Jurkat, Clone E6-1 (cell line): ENCODE results near the gene LRBA.

Experiments
- DNase-seq: peaks from one replicate; pipeline ENCODE4 v3.0.0-alpha.2; 2011; ENCODE audit warnings: low read depth, low spot score
- H3K4me3 ChIP-seq: 2 replicates; pipeline ENCODE4 v1.5.1; 2011; ENCODE audit warnings: mild to moderate bottlenecking, low read length, control low read depth, moderate library complexity

Gene LRBA

GRCh38 chr4:150259861-150260567 is 755.1 kb downstream of the LRBA start:
- DNase-seq = no peak
- no peak overlapping the region for H3K4me3 ChIP-seq

- no peak overlapping the region for H3K4me3 ChIP-seq
These were observed 756.5 kb downstream of the LRBA start for GRCh38 chr4:150258569-150258968.

DNA sequence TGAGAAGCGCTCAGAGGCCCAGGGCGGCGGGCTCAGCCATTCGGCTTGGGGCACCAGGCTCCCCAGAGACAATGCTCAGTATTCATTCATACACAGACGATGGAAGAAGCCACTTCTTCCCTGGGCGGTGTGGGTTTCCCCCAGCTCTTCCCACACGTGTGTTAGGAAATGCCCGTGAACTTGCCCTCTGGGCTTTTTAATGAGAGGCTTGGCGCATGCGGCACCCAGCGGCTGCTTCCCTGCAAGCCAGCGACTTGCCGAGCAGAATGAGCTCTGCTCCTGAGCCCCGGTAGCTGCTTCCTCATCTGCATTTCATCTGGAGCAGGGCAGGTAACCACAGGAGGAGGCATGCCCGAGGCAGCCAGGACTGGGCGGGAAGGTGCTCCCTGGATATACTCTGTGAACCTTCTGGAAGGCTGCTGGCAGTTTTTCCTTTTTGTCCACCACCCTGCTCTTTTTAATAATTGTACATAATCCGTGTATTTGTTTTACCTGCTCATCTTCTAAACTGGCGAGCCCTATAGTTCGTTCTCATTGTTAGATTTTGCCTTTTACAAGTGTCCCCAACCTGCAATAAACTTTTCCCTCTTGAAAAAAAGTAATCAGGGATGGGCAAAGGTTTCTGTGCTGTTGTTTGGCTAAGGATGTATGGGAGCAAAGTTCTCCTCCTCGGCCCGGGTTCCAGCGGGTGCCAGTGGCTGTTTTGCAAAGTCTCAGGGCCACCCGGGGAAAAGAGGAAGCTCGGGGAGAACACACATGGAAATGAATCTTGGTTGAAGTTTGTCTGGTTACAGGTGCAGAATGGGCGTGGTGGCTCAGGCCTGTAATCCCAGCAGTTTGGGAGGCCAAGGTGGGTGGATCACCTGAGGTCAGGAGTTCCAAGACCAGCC is 758.0 kb downstream of the LRBA start:
- no peak for DNase-seq
- no peak overlapping the region for H3K4me3 ChIP-seq

More at GRCh38 chr4:150258569-150258968, 756.5 kb downstream of the LRBA start:
- DNase-seq = no peak

DNA sequence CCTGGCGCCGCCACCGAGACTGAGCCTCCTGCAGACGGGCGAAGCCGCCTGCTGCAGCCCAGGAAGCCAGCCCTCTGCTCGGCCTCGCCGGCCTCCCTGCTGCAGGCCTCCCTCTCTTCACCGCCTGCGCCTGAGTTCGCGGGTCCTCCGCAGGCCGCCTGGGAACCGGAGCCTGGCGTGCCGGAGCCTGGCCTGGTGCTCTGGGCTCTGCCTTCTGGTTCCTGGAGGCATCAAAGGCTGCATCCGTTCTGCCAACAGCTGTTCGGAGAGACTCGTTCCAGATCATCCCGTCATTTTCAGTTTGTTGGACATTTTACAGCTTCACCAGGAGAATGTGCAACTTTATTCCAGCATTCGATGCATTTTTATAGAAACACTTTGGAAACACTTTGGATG is 758.9 kb downstream of the LRBA start:
- no peak for DNase-seq
- no peak overlapping the region for H3K4me3 ChIP-seq

GRCh38 chr4:150255610-150256224 is 759.4 kb downstream of the LRBA start:
- H3K4me3 ChIP-seq = no peak overlapping the region
- DNase-seq = no peak

GRCh38 chr4:150253965-150254630 is 761.0 kb downstream of the LRBA start:
- no peak for DNase-seq
- no peak overlapping the region for H3K4me3 ChIP-seq

- no peak overlapping the region for H3K4me3 ChIP-seq
- no peak for DNase-seq
These were observed 761.7 kb downstream of the LRBA start for GRCh38 chr4:150253416-150253815.

GRCh38 chr4:150252741-150253140 is 762.3 kb downstream of the LRBA start:
- no peak overlapping the region for H3K4me3 ChIP-seq
- no peak for DNase-seq

- no peak overlapping the region for H3K4me3 ChIP-seq
- DNase-seq = no peak
These were observed 762.8 kb downstream of the LRBA start for GRCh38 chr4:150252306-150252705.

GRCh38 chr4:150251752-150252190 is 763.3 kb downstream of the LRBA start:
- no peak overlapping the region for H3K4me3 ChIP-seq
- no peak for DNase-seq

GRCh38 chr4:150250998-150251651 is 764.0 kb downstream of the LRBA start:
- no peak overlapping the region for H3K4me3 ChIP-seq
- DNase-seq = no peak

- no peak for DNase-seq
- no peak overlapping the region for H3K4me3 ChIP-seq
These were observed 764.6 kb downstream of the LRBA start for GRCh38 chr4:150250293-150250997.

- H3K4me3 ChIP-seq = no peak overlapping the region
- DNase-seq = no peak
These were observed 766.9 kb downstream of the LRBA start for GRCh38 chr4:150248181-150248580.

DNA sequence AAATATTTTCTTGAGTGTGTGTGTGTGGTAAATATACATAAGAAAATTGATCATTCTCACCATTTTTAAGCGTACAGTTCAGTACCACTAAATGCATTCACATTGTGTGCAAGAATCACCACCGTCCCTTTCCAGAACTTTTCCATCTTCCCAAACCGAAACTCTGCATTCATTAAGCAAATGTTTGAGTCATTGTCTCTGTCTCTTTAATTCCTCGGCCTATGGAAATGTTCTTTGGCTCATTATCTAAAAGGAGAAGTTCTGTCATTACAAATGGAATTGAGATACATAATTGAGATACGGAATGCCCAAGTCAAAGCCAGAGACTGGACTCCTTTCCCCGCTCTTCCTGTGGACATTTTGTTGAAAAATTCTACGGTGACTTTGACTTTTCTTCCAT is 767.9 kb downstream of the LRBA start:
- DNase-seq = no peak
- H3K4me3 ChIP-seq = no peak overlapping the region

DNA sequence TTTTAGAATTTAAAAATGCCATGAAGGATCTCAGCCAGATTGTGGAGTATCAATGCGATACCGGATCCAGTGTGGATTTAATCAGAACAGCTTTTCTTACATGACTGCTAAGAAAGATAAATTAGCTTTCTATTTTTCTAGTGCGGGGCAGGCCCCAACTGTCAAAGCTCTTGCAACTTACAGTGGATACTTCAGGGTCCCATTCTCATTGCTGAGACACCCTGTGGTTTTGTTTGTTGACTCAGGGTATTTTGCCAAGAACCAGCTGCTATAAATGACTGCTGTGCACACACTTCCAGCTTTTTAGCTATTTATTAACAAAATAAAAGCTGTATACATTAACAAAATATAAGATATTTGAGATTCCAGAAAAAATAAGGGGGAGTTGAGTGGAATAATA is 770.5 kb downstream of the LRBA start:
- DNase-seq = no peak

GRCh38 chr4:150243932-150244331 is 771.2 kb downstream of the LRBA start:
- DNase-seq = no peak
- no peak overlapping the region for H3K4me3 ChIP-seq

More for the DNA sequence above, 770.5 kb downstream of the LRBA start:
- H3K4me3 ChIP-seq = no peak overlapping the region

- no peak overlapping the region for H3K4me3 ChIP-seq
- no peak for DNase-seq
These were observed 772.1 kb downstream of the LRBA start for GRCh38 chr4:150242820-150243458.

DNA sequence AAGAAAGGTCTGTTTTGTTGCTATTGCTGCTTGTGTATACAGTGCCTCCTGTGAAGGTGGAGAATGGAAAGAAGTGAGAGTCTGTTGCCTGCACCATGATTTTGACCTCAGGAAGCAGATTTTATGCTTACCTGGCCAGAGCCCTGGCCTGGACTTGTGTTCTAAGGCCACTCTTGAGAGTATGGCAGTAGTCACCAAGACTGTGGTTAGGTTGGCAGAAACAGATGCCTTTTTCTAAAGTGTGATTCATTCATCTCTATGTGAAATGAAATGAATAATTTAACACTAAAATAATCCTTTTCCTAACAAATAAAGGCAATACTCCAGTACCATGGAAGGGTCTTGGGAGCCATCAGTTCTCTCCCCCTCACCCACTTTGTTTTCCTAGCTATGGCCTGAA is 775.1 kb downstream of the LRBA start:
- no peak for DNase-seq
- no peak overlapping the region for H3K4me3 ChIP-seq
